Activated CD4-positive, alpha-beta T cell treated with anti-CD3 and anti-CD28 coated beads, Interleukin-2, amount 50 U/mL, for 1 hour (primary cell): Measurements from ENCODE around the gene COG1.

Source experiments
- DNase-seq: peaks from one replicate; pipeline ENCODE4 v3.0.0-alpha.2; 2020

Gene COG1

DNA sequence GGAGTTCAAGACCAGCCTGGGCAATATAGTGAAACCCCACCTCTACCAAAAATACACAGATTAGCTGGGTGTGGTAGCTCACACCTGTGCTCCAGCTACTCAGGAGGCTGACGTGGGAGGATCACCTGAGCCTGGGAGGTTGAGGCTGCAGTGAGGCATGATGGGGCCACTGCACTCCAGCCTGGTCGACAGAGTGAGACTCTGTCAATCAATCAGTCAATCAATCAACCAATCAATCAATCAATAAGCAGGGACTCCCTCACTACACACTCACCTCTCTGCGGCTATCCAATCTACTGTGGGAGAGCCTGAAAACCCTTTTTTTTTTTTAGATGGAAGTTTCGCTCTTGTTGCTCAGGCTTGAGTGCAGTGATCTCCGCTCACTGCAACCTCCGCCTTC, 37.2 kb downstream of the COG1 start:
- DNase-seq: no peak

GRCh38 chr17:73231395-73231794, 38.5 kb downstream of the COG1 start:
- DNase-seq: no peak

GRCh38 chr17:73231841-73232586, 39.2 kb downstream of the COG1 start:
- peak; percentile 96 for DNase-seq

DNA sequence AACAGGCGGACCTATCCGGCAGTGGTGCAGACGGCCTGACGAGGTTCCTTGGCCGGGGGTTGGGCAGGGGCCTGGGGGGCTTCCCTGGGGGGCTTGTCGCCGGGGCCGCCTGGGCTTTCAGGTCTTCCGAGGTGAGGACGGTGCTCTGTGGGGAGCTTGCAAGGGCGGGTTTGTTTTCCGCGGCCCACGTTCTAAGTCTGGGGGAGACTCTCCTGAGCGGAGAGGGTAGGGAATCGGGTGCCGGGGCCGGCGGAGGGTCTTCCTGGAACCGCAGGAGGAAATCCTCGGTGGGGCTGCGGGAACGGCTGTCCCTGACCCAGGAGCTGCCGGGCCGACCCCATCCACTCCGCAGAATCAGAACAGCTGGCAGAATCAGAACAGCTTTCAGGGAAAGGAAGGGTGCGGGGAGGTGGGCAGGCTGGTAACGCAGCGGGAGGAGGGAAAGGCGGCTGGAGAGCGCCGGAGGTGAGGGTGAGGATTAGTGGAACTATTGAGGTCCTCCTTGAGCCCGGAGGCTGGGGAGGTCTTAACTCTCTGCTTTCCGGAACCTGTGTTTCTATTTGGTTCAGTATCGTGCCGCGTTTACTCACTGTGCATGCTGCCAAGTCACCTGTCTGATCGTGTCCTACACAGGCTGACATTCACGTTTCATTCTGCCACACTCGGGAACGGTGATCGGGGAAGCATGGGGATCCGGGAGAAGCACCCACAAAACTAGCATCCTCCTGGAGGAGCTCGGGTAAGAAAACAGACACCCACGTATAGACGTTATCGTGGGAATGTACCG, 39.9 kb downstream of the COG1 start:
- DNase-seq: peak; percentile 23

DNA sequence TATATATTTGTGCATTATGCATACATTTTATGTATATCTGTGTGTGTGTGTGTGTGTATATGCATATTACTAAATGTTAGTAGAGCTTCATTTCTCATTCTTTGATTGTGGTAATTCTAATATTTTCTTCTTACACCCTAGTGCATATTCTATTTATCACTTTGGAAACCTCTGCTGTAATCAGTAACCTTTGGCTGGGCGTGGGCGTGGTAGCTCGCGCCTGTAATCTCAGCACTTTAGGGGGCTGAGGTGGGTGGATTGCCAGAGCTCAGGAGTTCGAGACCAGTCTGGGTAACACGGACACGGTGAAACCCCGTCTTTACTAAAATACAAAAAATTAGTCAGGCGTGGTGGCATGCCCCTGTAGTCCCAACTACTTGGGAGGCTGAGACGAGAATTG, 41.9 kb downstream of the COG1 start:
- DNase-seq: no peak

DNA sequence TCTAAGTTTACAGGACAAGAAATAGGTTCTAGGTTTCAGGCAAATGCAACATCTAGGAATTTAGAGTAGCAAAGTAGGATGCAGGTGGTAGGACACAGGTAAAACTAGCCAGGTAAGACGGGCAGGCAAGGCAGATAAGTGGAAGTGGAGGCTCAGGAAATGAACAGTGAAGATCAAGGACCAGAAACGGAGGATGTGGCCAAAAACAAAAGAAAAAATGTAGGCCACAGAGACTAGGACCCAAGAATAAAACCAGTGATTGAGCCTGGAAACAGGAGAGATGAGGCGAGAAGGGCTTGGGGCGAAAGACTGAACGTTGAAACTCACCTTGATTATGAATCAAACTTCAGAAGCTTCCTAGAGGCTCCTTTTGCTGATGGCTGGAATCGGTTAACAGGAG, 44.9 kb downstream of the COG1 start:
- no peak for DNase-seq

GRCh38 chr17:73240561-73240960, 47.7 kb downstream of the COG1 start:
- DNase-seq: no peak

DNA sequence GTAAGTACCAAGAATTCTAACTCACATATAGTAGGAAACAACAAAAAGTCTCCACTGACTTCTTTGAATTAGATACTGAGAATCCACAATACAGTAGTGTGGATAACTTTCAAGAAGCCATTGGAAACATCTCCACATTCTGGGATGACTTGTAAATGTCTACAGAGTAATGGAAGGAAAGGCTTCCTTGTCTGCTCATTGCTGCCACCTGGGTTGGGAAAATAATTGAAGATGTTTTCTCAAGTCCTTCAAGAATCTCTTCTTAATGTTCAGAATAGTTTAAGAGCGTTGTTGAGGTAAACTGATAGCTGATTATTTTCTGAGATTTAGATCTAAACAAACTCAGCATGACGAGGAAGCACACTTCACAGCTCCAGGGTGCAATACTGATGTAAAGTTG, 54.9 kb downstream of the COG1 start:
- DNase-seq: no peak

- no peak for DNase-seq
Observed at GRCh38 chr17:73248532-73248931, 55.7 kb downstream of the COG1 start.

GRCh38 chr17:73249700-73250099, 56.8 kb downstream of the COG1 start:
- DNase-seq: no peak

- no peak for DNase-seq
Observed at GRCh38 chr17:73250851-73251640, 58.2 kb downstream of the COG1 start.

DNA sequence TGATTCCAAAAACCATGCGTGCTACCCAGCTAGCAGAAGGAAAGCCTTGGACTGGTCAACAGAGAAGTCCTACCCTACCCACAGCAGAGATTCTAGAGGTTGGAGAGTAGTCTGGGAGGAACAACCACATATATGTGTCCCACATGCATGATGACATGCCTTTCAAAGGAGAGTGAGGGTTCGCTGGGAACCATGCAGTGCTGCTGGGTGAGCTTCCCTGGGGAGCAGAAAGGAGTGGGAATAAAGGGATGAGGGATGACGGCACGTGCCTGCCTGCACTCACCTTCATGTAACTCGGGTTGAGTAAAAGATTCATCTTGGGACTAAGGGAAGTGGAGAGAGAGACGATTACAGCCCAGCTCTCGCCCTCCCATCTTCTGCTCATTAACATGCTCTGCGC, 59.0 kb downstream of the COG1 start:
- no peak for DNase-seq

DNA sequence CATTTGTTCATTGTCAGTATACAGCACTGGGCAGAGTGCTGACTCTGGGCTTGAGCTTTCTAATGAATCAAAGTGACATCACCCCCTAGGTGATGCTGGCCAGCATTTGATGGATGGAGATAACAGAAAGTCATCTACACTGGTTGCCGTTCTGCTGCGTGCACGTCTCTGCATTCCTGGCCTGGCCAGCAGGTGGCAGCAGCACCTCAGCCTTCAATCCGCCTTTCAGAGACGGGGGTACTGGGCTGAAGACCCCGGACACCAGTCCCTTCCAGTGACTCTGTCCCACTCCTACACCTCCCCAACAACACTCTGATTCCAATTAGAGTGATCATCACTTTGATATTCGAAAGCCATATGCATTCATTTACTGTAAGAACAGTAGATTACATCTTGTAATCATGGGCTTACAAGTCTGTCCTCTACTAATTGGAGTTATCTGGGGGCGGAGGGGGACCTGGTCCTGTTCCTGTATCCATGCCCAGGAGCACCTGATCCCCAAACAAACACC, 62.9 kb downstream of the COG1 start:
- peak; percentile 57 for DNase-seq

GRCh38 chr17:73256220-73256619, 63.4 kb downstream of the COG1 start:
- no peak for DNase-seq

- DNase-seq: no peak
Observed at GRCh38 chr17:73257516-73257915, 64.7 kb downstream of the COG1 start.
